NCI-H2107 (cell line): Measurements from ENCODE around the gene TRIP13.
A peak's percentile ranks its signal among the peaks of the same experiment; 100 is the strongest.

Experiments
- DNase-seq: peaks from one replicate; lab custom pipeline; 2025; lab: John Stamatoyannopoulos, UW

Gene TRIP13

GRCh38 chr5:953535-954449 lies 61.1 kb downstream of the TRIP13 start:
- no peak for DNase-seq

GRCh38 chr5:955886-956761 lies 63.4 kb downstream of the TRIP13 start:
- DNase-seq = no peak

- no peak for DNase-seq
These were observed 64.5 kb downstream of the TRIP13 start for GRCh38 chr5:956941-957747.

GRCh38 chr5:957748-958485 lies 65.2 kb downstream of the TRIP13 start:
- no peak for DNase-seq

GRCh38 chr5:958701-959571 lies 66.3 kb downstream of the TRIP13 start:
- peak; percentile 19 for DNase-seq

- no peak for DNase-seq
These were observed 67.2 kb downstream of the TRIP13 start for GRCh38 chr5:959581-960531.

- DNase-seq = no peak
These were observed 67.9 kb downstream of the TRIP13 start for GRCh38 chr5:960551-960950.

GRCh38 chr5:961002-961710 lies 68.5 kb downstream of the TRIP13 start:
- no peak for DNase-seq

- DNase-seq = no peak
These were observed 69.1 kb downstream of the TRIP13 start for GRCh38 chr5:961711-962240.

- no peak for DNase-seq
These were observed 69.7 kb downstream of the TRIP13 start for GRCh38 chr5:962386-962785.

GRCh38 chr5:962801-963200 lies 70.1 kb downstream of the TRIP13 start:
- no peak for DNase-seq

- no peak for DNase-seq
These were observed 70.6 kb downstream of the TRIP13 start for GRCh38 chr5:963310-963672.

GRCh38 chr5:963673-964531 lies 71.2 kb downstream of the TRIP13 start:
- DNase-seq = no peak

- no peak for DNase-seq
These were observed 72.1 kb downstream of the TRIP13 start for GRCh38 chr5:964821-965220.

- no peak for DNase-seq
These were observed 73.1 kb downstream of the TRIP13 start for GRCh38 chr5:965604-966344.

GRCh38 chr5:966345-966710 lies 73.6 kb downstream of the TRIP13 start:
- DNase-seq = no peak

- DNase-seq = no peak
These were observed 74.3 kb downstream of the TRIP13 start for GRCh38 chr5:966941-967340.
